ENCODE measurements around the gene ATG7. TPM values are rescaled to one million over a fixed set of nuclear protein-coding genes. Genes with fewer than 3 reads are reported as not detected.

The ATG7 gene, protein sequence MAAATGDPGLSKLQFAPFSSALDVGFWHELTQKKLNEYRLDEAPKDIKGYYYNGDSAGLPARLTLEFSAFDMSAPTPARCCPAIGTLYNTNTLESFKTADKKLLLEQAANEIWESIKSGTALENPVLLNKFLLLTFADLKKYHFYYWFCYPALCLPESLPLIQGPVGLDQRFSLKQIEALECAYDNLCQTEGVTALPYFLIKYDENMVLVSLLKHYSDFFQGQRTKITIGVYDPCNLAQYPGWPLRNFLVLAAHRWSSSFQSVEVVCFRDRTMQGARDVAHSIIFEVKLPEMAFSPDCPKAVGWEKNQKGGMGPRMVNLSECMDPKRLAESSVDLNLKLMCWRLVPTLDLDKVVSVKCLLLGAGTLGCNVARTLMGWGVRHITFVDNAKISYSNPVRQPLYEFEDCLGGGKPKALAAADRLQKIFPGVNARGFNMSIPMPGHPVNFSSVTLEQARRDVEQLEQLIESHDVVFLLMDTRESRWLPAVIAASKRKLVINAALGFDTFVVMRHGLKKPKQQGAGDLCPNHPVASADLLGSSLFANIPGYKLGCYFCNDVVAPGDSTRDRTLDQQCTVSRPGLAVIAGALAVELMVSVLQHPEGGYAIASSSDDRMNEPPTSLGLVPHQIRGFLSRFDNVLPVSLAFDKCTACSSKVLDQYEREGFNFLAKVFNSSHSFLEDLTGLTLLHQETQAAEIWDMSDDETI
- total RNA-seq = 54.9 TPM
- polyA plus RNA-seq (ENCODE audit: insufficient read depth, low read depth, low replicate concordance) = 15.3 TPM
- long read RNA-seq, donor 1, full-length matches to known transcripts = 1 of 1 reads
- long read RNA-seq, donor 1, partial matches to known transcripts = 0 of 1 reads
- long read RNA-seq, donor 1, other reads (novel, unspliced or antisense) = 0 of 1 reads
- long read RNA-seq, donor 2 = 0 reads
- long read RNA-seq, donor 3, full-length matches to known transcripts = 3 of 3 reads
- long read RNA-seq, donor 3, partial matches to known transcripts = 0 of 3 reads
- long read RNA-seq, donor 3, other reads (novel, unspliced or antisense) = 0 of 3 reads
- long read RNA-seq, donor 4 = 0 reads
- long read RNA-seq, donor 5 = 0 reads
- long read RNA-seq, donor 6, full-length matches to known transcripts = 1 of 1 reads
- long read RNA-seq, donor 6, partial matches to known transcripts = 0 of 1 reads
- long read RNA-seq, donor 6, other reads (novel, unspliced or antisense) = 0 of 1 reads
- long read RNA-seq, donor 7, full-length matches to known transcripts = 5 of 29 reads
- long read RNA-seq, donor 7, partial matches to known transcripts = 6 of 29 reads
- long read RNA-seq, donor 7, other reads (novel, unspliced or antisense) = 18 of 29 reads
- long read RNA-seq, donor 8, full-length matches to known transcripts = 5 of 5 reads
- long read RNA-seq, donor 8, partial matches to known transcripts = 0 of 5 reads
- long read RNA-seq, donor 8, other reads (novel, unspliced or antisense) = 0 of 5 reads
- long read RNA-seq, donor 9, full-length matches to known transcripts = 1 of 43 reads
- long read RNA-seq, donor 9, partial matches to known transcripts = 37 of 43 reads
- long read RNA-seq, donor 9, other reads (novel, unspliced or antisense) = 5 of 43 reads
- long read RNA-seq, donor 10, partial matches to known transcripts = 47 of 76 reads
- long read RNA-seq, donor 10, other reads (novel, unspliced or antisense) = 29 of 76 reads

DNA sequence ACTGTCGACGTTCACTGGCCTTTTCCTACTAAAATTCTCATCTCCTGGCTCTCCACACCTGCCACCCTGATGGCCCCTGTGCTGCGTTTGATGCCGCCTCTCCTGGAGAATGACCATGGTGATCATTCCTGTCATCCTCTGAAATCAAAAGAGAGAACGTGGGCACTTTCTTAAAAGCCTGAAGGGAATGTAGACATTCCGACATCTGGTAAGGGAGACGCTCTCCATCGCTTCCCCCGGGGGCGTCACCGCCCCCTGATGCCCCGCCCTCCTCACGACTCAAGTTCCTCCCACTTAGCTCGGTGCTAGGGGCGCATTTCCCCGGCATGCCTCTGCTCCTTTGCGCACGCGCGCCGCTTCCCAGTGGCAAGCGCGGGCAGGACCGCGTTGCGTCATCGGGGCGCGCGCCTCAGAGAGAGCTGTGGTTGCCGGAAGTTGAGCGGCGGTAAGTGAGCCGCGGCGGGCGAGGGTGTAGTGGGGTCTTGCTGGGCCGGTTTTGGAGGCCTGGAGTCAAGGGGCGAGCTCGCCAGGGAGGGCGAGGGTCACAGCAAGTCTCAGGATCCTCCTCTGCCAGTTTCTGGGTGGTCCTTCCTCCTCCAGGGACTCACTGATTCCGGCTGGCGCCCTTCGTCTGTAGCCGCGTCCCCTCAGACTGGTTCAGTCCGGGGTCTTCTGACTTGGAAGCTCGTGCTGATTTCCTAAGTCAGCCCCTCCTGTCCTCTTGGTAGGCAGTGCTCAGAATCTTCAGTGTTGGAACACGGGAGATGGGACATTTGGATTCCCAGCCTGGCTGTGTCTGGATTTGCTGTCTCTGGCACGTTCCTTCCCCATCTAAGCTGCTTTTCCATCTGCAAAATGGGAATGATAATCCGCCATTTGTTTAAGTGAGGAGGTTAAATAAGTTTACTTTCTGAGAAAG lies at the start of gene ATG7:
TSS of gene ATG7 (plus strand) at position 412 of the 919 bp plus-strand sequence. CDS start 26,299 bp downstream, outside the sequence.
- no peaks in the 10 kb centered on the region for H3K9me3 ChIP-seq (ENCODE audit: control insufficient read depth in 2 of 3, insufficient read depth in 1 of 3, low read length in 3 of 3)
- H3K4me1 ChIP-seq (ENCODE audit: control insufficient read depth in 2 of 3, insufficient read depth in 2 of 3, low read depth in 1 of 3, low read length in 3 of 3) = peaks cover 5 to 12% (median 8%) of the 10 kb centered on the region in 3 donors
- H3K27ac ChIP-seq (ENCODE audit: low read depth in 2 of 2, low read length in 2 of 2) = peak within 1 kb of the TSS; percentile 67 to 74
- DNase-seq (peak; percentile 97 to 99 (median 99)), FAIRE-seq (no peak)
- H3K27me3 ChIP-seq (ENCODE audit: control insufficient read depth, insufficient read depth, low read length) = no peaks in the 10 kb centered on the region
- peak within 1 kb of the TSS; percentile 91 to 99 (median 92) for H3K9ac ChIP-seq (ENCODE audit: low read length in 3 of 3)
- intact Hi-C loops (cut with DNase I) = no loop called here
- TF ChIP-seq, protein P1, sequence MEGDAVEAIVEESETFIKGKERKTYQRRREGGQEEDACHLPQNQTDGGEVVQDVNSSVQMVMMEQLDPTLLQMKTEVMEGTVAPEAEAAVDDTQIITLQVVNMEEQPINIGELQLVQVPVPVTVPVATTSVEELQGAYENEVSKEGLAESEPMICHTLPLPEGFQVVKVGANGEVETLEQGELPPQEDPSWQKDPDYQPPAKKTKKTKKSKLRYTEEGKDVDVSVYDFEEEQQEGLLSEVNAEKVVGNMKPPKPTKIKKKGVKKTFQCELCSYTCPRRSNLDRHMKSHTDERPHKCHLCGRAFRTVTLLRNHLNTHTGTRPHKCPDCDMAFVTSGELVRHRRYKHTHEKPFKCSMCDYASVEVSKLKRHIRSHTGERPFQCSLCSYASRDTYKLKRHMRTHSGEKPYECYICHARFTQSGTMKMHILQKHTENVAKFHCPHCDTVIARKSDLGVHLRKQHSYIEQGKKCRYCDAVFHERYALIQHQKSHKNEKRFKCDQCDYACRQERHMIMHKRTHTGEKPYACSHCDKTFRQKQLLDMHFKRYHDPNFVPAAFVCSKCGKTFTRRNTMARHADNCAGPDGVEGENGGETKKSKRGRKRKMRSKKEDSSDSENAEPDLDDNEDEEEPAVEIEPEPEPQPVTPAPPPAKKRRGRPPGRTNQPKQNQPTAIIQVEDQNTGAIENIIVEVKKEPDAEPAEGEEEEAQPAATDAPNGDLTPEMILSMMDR (IDR thresholded peaks at IDR 0.05; ENCODE audit: borderline replicate concordance, extremely low read depth, insufficient read depth) = no peak
- H3K36me3 ChIP-seq (ENCODE audit: control insufficient read depth in 2 of 3, insufficient read depth in 3 of 3, low read length in 3 of 3) = peaks cover 0 to 4% (median 0%) of the 10 kb centered on the region in 3 donors
- peak within 1 kb of the TSS; percentile 88 to 100 (median 96) for H3K4me3 ChIP-seq (ENCODE audit: low read length in 3 of 3)

DNA sequence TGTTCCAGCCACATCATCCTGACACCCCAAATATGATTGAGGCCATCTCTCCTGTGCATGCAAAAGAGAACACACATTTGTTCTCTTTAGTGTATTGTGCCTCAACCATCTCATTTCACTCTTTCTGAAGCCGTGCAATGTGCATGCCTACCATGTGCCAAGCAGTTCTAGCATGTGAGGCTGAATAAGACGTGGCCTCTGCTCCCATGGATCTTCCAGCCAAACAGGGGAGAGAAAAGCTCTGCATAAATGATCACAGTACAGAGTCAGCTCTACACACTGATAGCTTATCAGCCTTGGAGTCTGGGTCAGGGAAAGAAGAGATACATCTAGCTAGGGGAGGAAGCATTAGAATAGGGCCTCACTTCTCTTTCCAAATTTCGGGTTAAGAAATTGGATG lies 48.2 kb upstream of the ATG7 start:
- H3K9ac ChIP-seq (ENCODE audit: low read length in 3 of 3) = no peak overlapping the region
- H3K27me3 ChIP-seq (ENCODE audit: control insufficient read depth, insufficient read depth, low read length) = no peaks in the 10 kb centered on the region
- FAIRE-seq = no peak
- H3K4me3 ChIP-seq (ENCODE audit: low read length in 3 of 3) = no peak overlapping the region
- intact Hi-C loops (cut with DNase I) = no loop called here
- no peaks in the 10 kb centered on the region for H3K9me3 ChIP-seq (ENCODE audit: control insufficient read depth in 2 of 3, insufficient read depth in 1 of 3, low read length in 3 of 3)
- H3K4me1 ChIP-seq (ENCODE audit: control insufficient read depth in 2 of 3, insufficient read depth in 2 of 3, low read depth in 1 of 3, low read length in 3 of 3) = no peaks in the 10 kb centered on the region
- no peak overlapping the region for H3K27ac ChIP-seq (ENCODE audit: low read depth in 2 of 2, low read length in 2 of 2)
- H3K36me3 ChIP-seq (ENCODE audit: control insufficient read depth in 2 of 3, insufficient read depth in 3 of 3, low read length in 3 of 3) = no peaks in the 10 kb centered on the region
- TF ChIP-seq, protein P1 (IDR thresholded peaks at IDR 0.05; ENCODE audit: borderline replicate concordance, extremely low read depth, insufficient read depth) = no peak
- DNase-seq = no peak

Measured in kidney (tissue), 22 donors.